Measurements from ENCODE around the gene U2AF2.

Gene U2AF2

GRCh38 chr19:55688422-55689218 is 33.8 kb downstream of the U2AF2 start:
- H3K4me3 ChIP-seq (ENCODE audit: low read depth, low read length), result no peak overlapping the region
- no peak for DNase-seq (ENCODE audit: low read depth, low spot score)
- in situ Hi-C loops (cut with HindIII; ENCODE audit: low sequenced_read_pairs), result no loop called here
- no peak for TF ChIP-seq CTCF (IDR thresholded peaks at IDR 0.05; ENCODE audit: low read depth, low read length)

- TF ChIP-seq CTCF (IDR thresholded peaks at IDR 0.05; ENCODE audit: low read depth, low read length), result no peak
- in situ Hi-C loops (cut with HindIII; ENCODE audit: low sequenced_read_pairs), result no loop called here
- no peak overlapping the region for H3K4me3 ChIP-seq (ENCODE audit: low read depth, low read length)
- no peak for DNase-seq (ENCODE audit: low read depth, low spot score)
Observed at GRCh38 chr19:55689411-55690108, 34.7 kb downstream of the U2AF2 start.

- no peak overlapping the region for H3K4me3 ChIP-seq (ENCODE audit: low read depth, low read length)
- no peak for DNase-seq (ENCODE audit: low read depth, low spot score)
- in situ Hi-C loops (cut with HindIII; ENCODE audit: low sequenced_read_pairs), result no loop called here
- no peak for TF ChIP-seq CTCF (IDR thresholded peaks at IDR 0.05; ENCODE audit: low read depth, low read length)
Observed at GRCh38 chr19:55690109-55690768, 35.4 kb downstream of the U2AF2 start.

GRCh38 chr19:55690769-55691545 is 36.1 kb downstream of the U2AF2 start:
- no peak for DNase-seq (ENCODE audit: low read depth, low spot score)
- in situ Hi-C loops (cut with HindIII; ENCODE audit: low sequenced_read_pairs), result no loop called here
- H3K4me3 ChIP-seq (ENCODE audit: low read depth, low read length), result no peak overlapping the region
- no peak for TF ChIP-seq CTCF (IDR thresholded peaks at IDR 0.05; ENCODE audit: low read depth, low read length)

- in situ Hi-C loops (cut with HindIII; ENCODE audit: low sequenced_read_pairs), result no loop called here
- DNase-seq (ENCODE audit: low read depth, low spot score), result no peak
- TF ChIP-seq CTCF (IDR thresholded peaks at IDR 0.05; ENCODE audit: low read depth, low read length), result no peak
- no peak overlapping the region for H3K4me3 ChIP-seq (ENCODE audit: low read depth, low read length)
Observed at GRCh38 chr19:55691561-55692481, 37.0 kb downstream of the U2AF2 start.
